Mucosa of gallbladder (tissue), 1 donor: ENCODE measurements around the gene SBF1. TPM values are rescaled to one million over a fixed set of nuclear protein-coding genes. Genes with fewer than 3 reads are reported as not detected.

Source experiments
- DNase-seq: peaks from one replicate; pipeline ENCODE4 v3.0.0-alpha.2; 2020; ENCODE audit warnings: low spot score
- total RNA-seq: library from RNA; stranded (reverse); gene quantifications from one replicate; pipeline ENCODE4 v1.2.1, GENCODE V29; 2021
- donor health status: DM: no; HTN: no; CAD: no.

Gene SBF1
- total RNA-seq, 1 donor from 2014 or later = 95.8 TPM

DNA sequence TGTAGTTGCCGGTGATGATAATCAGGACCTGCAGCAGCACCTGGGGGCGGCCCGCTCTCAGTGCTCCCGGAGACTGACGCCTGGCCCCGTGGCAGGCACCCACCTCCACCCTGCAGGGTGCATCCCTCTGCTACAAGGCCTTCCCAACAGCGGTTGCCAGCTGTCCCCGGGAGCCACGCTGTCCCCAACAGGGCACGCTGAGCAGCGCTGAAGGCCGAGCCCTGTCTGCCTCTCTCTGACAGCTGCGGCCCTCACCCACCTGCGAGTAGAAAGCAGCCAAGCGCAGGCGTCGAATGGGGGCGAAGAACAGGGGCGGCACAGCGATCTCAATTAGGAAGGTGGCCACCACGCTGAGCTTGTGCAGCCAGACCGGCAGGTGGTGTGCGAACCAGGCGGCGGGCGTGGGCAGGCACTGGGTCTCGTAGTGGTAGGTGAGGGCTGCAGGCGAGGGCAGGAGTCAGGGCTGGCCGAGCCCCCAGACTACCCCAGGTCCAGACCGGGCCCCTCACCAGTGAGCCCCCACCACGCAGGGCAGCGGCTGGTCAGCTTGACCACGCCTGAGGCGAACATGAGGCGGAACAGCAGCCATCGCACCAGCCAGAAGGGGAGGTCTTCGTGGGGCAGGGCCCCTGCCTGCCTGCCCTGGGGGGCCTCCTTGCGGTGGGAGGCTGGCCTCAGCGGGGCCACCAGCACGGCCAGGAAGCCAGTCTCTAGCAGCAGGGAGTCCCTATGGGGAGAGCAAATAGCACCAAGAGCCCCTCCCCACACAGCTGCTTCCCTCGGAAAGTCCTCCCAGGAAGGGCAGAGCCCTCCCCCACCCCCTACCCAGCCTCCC lies 31.2 kb upstream of the SBF1 start:
- no peak for DNase-seq

DNA sequence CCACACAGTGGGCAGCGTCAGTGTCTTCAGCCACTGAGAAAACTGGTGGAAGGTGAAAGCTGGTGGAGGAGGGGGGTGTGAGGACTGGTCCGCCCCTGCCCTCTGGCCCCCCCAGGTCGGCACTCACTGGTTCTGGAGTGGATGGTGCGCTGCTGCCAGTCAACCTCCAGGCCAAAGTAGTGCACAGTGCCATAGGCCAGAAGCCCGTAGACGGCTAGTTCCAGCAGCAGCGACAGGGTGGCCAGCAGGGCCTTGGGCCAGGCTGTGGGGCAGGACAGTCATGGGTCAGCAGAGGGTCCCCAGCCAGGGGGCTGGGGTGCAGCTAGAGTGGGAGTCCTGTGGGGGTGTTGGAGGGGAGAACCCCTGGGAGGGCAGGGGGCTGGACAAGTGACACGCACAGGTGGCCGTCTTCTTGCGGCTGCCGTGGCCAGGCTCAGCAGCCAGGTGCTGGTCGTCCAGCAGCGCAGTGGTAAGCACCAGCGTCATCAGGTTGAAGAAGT lies 30.5 kb upstream of the SBF1 start:
- DNase-seq = no peak

DNA sequence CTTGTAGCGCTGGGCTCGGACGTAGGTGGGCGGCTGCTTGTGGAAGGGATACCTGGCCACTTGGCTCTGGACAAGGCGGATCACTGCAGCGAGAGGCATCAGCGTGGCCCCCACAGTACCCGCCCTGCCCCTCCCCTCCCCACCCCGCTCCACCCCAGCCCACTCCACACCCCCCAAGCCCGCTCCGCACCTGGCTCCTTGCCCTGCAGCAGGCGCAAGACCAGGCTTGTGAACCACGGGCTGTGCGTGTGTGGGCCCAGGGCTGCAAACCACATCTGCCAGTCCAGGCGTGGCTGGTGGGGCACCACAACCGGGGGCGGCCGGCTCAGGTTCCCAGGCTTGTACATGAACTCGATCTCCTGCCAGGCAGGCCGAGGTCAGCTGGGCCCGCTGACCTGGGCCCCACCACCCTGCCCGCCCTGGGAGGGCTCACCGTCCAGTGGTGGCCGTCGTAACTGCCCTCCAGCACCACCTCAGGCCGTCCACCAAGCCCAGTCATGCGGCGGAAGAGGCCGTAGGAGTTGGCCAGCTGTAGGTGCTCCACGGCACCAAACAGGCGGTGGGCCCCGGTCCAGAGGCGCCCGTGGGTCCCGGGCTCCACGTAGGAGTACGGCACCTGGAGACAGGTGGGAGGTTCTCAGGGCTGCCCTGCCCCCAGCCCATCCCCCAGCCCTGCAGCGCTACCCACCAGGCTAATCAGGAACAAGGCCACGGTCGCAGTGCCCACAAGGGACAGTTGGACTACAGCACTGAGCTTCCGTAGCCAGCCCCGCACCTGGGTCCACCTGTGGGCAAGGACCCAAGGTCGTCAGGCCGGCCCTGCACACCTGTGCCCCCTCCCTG lies 29.8 kb upstream of the SBF1 start:
- no peak for DNase-seq

DNA sequence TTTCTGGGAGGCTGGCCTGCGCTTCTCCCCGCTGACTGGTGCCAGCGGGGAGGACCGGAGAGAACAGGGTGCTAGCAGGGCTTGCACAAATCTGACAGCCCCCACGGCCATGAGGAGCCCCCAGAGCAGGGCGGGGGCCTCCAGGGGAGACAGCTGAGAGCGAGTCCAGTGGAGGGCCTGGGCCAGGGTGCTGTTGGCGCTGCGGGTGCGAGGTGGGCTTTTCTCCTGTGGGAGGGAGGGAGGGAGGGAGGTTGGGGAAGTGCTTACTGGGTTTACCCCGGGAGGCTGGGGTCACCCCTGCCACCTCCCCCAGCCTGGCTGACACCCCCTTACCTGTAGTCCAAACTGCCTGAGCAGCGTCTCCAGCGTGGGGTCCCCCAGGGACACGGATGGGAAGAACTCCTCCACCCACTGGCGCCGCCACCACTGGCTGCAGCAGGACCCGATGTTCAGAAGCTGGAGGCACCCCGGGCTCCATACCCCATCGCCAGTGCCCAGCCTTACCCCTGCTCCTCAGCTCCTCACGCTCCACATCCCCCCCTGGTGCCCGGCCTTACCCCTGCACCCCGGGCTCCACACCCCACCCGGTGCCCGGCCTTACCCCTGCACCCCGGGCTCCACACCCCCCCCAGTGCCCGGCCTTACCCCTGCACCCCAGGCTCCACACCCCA lies 28.8 kb upstream of the SBF1 start:
- no peak for DNase-seq

DNA sequence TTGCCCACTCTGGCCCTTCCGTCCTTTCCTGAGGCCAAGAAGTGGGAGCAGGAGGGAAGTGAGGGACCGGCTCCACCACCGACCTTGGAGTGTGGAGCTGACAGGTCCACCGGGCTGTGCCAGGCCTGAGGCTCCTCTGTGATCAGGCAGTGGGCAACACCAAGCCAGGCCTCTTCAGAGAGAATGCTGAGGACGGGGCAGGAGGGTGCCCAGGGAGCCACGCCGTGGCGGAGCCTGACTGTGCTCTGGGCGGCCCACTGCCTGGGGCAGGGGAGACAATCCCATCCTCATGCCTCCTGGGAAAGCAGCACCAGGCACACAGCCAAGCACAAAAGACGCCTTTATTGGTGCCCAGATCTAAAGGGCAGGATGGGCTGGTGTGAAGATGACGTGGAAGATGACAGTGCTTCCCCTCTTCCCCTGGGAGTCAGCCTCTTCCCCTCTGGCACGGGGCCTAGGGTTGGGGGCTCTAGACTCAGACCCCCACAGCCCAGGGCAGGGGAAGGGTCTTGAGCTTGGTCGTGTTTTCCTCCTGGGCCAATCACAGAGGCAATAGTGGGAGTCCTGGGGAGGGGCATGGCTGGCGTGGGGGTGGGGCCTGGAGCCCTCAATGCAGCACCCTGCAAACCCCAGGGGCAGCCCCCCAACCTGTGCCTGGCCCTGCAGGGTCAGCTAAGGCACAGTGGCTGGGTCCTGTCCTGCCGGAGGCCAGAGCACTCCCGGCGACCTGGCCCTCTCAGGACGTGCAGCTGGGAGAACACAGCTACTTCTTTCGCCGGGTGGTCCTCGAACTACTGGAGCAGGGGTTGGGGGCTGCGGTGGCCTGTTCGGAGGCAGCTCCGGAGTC lies 28.0 kb upstream of the SBF1 start:
- DNase-seq = no peak

DNA sequence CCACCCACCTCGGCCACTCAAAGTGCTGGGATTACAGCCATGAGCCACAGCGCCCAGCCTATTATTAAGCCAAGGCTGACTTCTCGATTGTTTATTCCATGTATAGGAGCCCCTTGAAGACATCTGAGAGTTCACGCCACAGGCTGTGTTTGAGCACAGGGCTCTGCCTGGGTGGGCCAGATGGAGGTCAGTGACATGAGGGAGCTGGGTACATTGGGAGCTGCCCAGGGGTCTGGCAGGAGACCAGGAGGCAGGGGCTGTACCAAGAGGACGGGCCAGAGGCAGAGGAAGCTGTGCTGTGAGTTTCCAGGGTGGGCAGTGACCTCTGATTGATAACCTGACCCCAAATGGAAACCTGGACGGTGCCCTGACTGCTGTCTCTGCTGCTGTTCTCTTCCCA lies 27.3 kb upstream of the SBF1 start:
- no peak for DNase-seq

DNA sequence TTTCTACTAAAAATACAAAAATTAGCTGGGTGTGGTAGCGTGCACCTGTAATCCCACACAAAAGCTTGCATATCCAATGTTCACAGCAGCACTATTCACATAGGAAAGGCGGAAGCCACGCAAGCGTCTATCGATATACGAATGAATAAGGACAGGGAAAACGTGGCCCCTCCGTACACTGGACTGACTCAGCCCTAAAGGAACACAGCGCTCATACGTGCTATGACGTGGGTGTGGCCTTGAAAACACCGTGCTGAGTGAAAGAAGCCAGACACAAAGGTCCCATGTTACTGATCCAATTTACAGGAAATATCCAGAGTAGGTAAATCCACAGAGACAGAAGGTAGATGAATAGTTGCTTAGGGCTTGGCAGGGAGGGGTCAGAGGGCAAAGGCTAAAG lies 25.6 kb upstream of the SBF1 start:
- DNase-seq = no peak

DNA sequence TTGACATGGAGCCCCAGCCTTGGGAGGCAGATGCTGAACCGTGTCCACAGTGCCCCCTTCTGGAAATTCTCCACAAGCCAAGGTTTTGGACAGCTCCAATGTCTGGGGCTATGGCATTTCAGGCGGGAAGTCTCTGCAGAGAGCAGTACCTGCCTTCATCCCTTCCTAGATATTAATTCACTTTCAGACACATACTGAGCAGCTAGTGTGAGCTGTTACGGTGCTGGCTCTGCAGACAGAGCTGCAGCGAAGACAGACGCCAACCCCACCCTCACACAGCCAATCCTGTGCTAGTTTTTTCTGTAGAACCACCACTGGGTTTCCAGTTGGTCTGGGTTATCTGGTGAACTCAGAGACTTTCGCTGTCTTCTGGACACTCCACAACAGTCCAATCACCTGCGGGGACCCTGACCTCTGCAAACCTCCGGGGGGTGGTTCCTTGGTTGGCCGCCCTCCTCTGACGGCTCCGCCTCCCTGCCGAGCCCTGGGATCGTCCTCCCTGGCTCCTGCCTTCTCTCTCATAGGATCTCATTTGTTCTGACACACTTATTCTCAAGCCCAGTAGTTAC lies 23.6 kb upstream of the SBF1 start:
- peak; percentile 79 for DNase-seq

DNA sequence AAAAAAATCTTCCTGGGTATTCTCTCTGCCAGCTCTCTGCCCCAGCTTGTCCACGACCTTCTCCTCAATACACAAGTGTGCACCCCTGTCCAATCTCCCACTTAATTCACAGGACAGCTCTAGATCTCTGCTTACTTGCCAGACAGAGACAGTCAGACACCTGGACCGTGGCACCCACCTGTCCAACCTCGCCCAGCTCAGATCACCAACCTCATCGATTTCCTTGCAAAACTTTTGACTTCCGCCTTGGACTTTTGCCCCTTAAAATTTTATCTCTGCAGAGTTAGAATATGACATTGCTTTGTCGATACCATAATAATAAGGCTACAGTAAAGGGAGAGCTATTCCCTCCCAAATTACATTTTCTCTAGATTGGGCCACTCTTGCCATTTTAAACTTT lies 22.3 kb upstream of the SBF1 start:
- DNase-seq = peak; percentile 46

DNA sequence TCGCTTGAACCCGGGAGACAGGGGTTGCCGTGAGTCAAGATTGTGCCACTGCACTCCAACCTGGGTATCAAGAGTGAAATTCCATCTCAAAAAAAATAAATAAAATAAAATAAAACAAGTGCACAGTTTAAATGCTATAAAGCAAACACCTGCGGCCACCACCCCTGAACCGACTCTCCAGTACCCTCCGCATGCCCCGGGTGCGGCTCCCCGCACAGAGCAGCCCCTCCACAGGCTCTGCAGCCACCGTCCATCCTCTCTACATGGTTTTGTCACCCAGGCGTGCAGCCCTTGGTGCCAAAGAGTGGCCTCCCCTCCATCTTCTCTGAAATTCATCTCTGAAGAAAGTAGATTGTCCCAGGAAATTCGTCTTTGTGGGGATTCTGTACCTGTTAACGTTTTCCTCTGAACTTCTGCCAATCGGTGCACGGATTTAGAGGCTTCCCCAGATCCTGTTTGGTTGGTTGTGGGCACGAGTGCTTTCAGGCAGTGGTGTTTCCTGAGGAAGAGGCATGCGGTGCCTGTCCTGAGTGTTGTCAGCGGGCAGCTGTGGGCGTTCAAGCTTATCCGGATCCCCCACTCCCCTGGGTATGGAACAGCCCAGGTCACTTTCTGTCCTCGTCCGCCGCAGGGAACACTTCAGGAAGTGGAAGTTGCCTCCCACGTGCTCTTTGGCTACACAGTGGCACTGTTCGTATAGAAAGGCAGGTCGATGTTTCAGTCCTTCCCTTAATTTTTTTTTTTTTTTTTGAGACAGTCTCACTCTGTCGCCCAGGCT lies 15.9 kb upstream of the SBF1 start:
- no peak for DNase-seq

DNA sequence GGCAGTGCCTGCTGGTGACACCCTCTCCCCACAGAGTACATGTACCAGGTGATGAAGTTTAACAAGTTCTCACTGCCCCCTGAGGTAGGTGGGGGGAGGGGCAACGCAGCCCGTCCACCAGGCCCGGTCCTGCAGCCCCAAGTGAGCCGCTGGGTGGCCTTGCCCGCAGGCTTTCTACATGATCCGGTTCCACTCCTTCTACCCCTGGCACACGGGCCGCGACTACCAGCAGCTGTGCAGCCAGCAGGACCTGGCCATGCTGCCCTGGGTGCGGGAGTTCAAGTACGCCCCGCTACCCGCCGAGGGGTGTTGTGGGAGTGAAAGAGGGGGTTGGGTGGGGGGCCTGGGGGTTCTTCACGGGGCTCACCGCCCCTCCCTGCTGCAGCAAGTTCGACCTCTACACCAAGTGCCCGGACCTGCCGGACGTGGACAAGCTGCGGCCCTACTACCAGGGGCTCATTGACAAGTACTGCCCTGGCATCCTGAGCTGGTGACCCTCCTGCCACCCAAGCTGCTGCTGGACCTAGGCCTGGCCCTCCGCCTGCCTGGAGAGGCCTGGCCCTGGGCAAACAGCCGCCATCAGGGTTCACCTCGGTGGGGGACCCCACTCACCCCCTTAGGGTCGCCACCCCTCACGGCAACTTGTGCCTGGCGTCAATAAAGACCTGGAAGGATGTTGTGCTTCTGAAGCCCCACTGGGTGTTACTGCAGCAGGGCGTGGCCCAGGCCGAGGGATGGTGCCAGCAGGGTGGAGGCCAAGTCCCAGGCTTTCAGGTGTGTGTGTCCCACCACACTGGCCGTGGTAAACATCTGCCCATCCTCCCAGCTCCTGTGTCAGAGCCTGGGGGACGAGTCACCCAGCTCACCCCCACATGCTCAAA lies 14.8 kb upstream of the SBF1 start:
- DNase-seq = no peak

DNA sequence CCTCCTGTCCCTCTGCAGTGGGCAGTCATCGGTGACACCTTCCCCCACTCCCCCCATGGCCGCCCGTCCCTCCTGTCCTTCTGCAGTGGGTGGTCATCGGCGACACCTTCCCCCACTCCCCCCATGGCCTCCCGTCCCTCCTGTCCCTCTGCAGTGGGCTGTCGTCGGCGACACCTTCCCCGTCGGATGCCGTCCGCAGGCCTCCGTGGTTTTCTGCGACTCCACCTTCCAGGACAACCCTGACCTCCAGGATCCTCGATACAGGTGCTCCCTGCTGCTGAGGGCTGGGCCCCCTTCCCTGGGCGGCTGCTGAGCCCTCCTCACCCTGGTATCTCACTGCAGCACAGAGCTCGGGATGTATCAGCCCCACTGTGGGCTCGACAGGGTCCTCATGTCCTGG lies 14.1 kb upstream of the SBF1 start:
- DNase-seq = no peak

DNA sequence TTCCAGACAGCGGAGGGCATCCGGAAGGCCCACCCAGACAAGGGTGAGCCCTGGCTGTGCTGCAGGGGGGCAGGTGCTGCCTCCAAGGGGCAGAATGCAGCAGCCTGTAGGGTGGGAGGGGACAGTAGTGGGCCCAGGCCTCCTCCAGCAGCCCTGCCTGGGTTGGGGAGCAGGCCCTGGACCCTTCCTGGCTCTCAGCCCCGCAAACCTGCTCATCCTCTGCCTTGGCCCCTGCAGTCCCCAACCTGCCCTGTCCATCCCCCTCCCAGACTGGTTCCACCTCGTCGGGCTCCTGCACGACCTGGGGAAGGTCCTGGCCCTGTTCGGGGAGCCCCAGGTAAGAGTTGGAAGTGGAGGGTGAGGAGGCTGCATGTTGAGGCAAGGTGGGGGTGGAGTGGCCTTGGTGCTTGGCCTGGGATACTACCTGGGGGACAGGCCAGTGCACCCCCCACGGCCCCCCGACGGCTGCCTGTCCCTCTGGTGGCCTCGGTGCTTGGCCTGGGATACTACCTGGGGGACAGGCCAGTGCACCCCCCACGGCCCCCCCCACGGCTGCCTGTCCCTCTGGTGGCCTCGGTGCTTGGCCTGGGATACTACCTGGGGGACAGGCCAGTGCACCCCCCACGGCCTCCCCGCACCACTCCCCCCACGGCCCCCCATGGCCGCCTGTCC lies 13.3 kb upstream of the SBF1 start:
- no peak for DNase-seq

DNA sequence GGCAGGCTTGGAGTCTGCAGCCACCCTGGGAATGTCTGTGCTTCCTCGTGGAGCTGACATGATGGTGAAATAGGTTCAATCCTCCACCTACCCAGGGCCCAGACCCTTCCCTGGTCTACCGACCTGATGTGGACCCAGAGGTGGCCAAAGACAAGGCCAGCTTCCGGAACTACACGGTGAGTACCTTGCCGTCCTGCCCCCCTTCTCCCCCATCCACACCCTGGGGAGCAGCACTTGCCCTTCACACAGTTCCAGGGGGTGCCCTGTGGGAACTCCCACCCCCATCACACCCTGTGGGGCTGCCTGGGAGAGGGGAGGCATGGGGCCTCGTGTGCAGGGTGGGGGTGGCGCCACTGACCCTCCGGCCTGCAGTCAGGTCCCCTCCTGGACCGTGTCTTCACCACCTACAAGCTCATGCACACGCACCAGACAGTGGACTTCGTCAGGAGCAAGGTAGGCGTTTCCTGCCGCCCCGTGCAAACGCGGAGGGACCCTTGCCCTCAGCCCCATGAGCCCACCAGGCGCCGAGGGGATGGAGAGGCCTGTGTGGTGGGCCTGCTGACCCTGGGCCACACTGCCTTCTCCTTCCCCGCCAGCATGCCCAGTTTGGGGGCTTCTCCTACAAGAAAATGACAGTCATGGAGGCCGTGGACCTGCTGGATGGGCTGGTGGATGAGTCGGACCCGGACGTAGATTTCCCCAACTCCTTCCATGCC lies 12.6 kb upstream of the SBF1 start:
- no peak for DNase-seq

DNA sequence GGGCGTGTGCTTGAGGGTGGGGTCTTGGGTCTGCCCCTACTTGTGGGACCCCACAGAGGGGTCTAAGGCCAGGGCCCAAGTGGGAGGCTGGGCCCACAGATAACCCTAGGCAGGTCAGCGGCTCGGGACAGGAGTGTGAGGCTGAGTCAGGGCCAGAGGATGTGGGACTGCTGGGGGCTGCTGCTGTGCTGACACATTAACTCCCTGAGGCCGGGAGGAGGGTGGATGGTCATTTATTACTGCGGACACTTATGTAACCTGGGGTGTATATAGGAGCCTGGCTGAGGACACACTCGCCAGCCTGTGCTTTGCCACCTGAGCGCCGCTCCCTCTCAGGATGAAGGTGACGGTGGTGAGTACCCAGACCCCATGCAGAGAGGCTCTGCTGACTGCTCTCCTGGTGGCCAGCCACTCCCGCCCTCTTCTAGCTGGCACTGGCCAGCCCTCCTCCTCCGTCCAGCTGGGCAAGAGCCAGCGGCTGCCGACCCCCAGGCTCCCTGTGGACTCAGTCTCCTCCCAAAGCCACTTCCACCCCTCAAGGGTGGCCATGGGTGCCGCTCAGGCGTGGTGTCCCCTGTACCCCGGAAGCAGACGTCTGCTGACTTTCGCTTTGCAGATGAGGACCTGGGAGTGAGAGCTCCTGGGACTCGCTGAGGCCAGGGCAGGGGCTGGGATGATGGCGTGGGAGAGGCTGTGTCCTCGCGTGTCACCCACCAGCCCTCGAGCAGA lies 11.9 kb upstream of the SBF1 start, which contains the start of gene MIOX:
Gene MIOX, plus strand, starts transcription at position 299 of the 729 bp plus-strand sequence. Its CDS starts 39 bp downstream, at position 338.
- no peak for DNase-seq

DNA sequence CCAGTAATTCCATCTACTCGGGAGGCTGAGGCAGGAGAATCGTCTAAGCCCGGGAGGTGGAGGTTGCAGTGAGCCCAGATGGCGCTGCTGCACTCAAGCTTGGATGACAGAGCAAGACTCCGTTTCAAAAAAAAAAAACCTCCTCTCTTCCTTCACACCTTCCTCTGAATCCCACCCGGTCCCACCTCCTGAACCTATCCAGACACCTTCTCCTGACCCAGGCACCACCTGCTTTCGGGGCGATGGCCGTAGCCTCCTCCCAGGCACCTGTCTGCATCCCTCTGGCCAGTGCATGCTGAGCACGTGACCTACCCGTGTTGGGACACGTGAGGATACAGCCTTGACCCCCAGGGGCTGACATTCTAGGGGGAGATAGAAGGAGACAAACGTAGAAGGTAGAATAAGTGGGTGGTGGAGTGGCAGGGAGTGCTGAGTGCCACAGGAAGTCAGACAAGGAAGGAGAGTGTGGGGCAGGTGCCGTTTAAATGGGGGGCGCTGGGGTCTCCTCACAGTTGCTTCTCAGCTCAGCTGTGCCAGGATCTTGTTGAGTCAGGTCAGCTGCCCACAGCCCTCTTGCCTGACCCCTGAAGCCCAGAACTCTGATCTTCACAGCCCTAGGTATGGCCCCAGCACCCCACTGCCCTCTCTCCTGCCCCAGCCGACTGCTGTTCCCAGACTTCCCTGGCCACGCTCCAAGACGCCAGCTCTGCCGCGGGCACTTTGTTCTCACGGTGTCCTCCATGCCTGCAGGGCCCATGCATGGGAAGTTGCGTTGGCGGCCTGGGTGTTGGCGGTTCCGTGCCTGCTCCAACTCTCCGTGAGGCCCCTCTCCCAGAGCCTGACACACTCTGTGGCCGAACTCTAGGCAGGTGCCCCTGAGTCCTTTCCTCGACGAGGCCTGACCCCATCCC lies 10.6 kb upstream of the SBF1 start:
- peak; percentile 56 for DNase-seq
